Calu3 (cell line): ENCODE data around the gene PHF5A. TPM values are rescaled to one million over a fixed set of nuclear protein-coding genes. Genes with fewer than 3 reads are reported as not detected.
"Not testable (repeated sequence)": the region's sequence is repeated elsewhere in the genome, so short reads cannot be mapped to it uniquely, and the experiment has no call there.

Experiments
- BruUV-seq: library from RNA; stranded (reverse); fragments of 400-500 nt; replicated peaks from 2 replicates; lab custom pipeline; 2021; lab: Mats Ljungman, UMichigan
- CTCF ChIA-PET: fragments of 300-600 bp; sonication (Branson Sonifier 250); formaldehyde crosslinking; loops from one replicate; lab custom pipeline; 2022; ENCODE audit warnings: antibody characterized with exemption; lab: Charles Lee
- DNase-seq: peaks from one replicate; pipeline ENCODE4 v3.0.0; 2022
- H3K27ac Mint-ChIP-seq: one replicate; pipeline ENCODE4 v1.8.0; 2022; ENCODE audit warnings: mixed read lengths; ENCODE audit not compliant: unreplicated experiment
- H3K27me3 Mint-ChIP-seq: one replicate; pipeline ENCODE4 v1.8.0; 2022; ENCODE audit warnings: mixed read lengths; ENCODE audit not compliant: unreplicated experiment
- H3K36me3 Mint-ChIP-seq: one replicate; pipeline ENCODE4 v1.8.0; 2022; ENCODE audit warnings: mild to moderate bottlenecking, moderate library complexity, mixed read lengths; ENCODE audit not compliant: insufficient read depth, unreplicated experiment
- H3K4me1 Mint-ChIP-seq: one replicate; pipeline ENCODE4 v1.8.0; 2022; ENCODE audit warnings: mild to moderate bottlenecking, low read depth, mixed read lengths; ENCODE audit not compliant: unreplicated experiment
- H3K4me3 Mint-ChIP-seq: one replicate; pipeline ENCODE4 v1.8.0; 2022; ENCODE audit warnings: mild to moderate bottlenecking, low read depth, moderate library complexity, mixed read lengths; ENCODE audit not compliant: unreplicated experiment
- H3K9me3 Mint-ChIP-seq: one replicate; pipeline ENCODE4 v1.8.0; 2022; ENCODE audit warnings: low read depth, mixed read lengths; ENCODE audit not compliant: unreplicated experiment
- intact Hi-C: fragments of 100-400 bp; cut with micrococcal nuclease; formaldehyde crosslinking; loops from one replicate; pipeline ENCODE4 v1.10.0; 2022; ENCODE audit not compliant: unreplicated experiment
- total RNA-seq: library from RNA; stranded (reverse); gene quantifications from 2 replicates; pipeline ENCODE4 v1.2.3, GENCODE V29; 2022
- TF ChIP-seq, protein P1 (sequence below): fragments of 200-600 bp; IDR thresholded peaks from one replicate; pipeline ENCODE4 v1.8.0; 2022; ENCODE audit warnings: antibody characterized with exemption; ENCODE audit not compliant: unreplicated experiment

The PHF5A gene
- total RNA-seq, 1 experiment from 2014 or later = 53.3 TPM

GRCh38 chr22:41446057-41446501, 22.4 kb downstream of the PHF5A start:
- BruUV-seq = no TSS peak
- peaks cover 22% of the 10 kb centered on the region for H3K4me1 Mint-ChIP-seq
- no peaks in the 10 kb centered on the region for H3K9me3 Mint-ChIP-seq
- DNase-seq = peak; percentile 31
- H3K36me3 Mint-ChIP-seq = peaks cover 80% of the 10 kb centered on the region
- intact Hi-C loops = no loop called here
- TF ChIP-seq, protein P1, sequence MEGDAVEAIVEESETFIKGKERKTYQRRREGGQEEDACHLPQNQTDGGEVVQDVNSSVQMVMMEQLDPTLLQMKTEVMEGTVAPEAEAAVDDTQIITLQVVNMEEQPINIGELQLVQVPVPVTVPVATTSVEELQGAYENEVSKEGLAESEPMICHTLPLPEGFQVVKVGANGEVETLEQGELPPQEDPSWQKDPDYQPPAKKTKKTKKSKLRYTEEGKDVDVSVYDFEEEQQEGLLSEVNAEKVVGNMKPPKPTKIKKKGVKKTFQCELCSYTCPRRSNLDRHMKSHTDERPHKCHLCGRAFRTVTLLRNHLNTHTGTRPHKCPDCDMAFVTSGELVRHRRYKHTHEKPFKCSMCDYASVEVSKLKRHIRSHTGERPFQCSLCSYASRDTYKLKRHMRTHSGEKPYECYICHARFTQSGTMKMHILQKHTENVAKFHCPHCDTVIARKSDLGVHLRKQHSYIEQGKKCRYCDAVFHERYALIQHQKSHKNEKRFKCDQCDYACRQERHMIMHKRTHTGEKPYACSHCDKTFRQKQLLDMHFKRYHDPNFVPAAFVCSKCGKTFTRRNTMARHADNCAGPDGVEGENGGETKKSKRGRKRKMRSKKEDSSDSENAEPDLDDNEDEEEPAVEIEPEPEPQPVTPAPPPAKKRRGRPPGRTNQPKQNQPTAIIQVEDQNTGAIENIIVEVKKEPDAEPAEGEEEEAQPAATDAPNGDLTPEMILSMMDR = no peak
- H3K27ac Mint-ChIP-seq = peak overlapping the region; percentile 98
- no peaks in the 10 kb centered on the region for H3K27me3 Mint-ChIP-seq
- H3K4me3 Mint-ChIP-seq = peak overlapping the region; percentile 93
- CTCF ChIA-PET = interaction anchor here (0.6 to 1.1 kb wide), 4 partner anchors 42 to 145 kb away, joined by 3 to 5 read pairs (median 4); partner anchors contain the start of gene TEF

DNA sequence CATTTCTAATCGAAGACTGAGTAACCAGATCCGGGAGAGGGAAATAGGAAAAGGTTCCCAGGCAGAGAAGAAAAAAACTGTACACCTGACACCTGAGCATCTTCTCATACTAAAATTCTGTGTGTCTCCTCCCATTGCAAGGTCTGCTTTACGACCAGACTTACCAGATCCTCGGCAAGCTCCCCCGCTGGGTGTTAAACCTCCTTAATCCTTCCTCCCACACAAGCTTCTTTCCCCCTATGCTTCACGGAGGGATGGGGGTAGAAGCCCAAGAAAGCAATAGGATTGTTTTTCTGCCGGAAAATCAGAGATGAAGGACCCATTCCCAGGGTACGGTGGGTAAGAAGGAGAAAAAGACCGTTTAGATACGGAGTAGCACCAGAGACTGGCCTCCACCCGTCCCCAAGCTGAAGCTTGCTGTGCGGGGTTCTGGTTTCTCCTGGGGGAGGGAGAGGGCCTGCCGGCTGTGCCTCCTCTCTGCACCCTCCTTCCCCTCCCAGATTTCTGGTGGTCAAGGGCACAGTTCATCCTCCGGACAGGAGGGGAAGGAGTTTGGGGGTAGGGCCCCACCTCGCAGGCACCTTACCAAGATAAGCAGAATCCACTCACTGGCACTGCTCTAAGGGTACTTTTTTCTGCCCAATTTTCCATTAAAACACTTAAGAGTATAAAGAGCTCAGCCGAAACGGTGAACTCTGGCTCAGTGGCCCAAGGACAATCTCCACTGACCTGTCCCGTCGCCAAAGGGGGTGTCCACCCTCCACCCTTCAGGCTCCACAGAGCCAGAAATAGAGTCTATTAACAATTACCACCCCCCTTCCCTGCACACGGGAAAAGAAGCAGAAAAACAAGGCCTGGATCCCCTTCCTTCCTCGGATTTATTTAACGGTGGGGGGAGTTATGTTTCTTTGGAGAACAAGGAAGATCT, 23.1 kb downstream of the PHF5A start:
- Mint-ChIP-seq H3K4me1 (peaks cover 22% of the 10 kb centered on the region), H3K36me3 (peaks cover 87% of the 10 kb centered on the region), H3K27ac (peak overlapping the region; percentile 98), H3K9me3 (no peaks in the 10 kb centered on the region), H3K4me3 (peak overlapping the region; percentile 93), H3K27me3 (no peaks in the 10 kb centered on the region)
- CTCF ChIA-PET = interaction anchor here (0.6 to 1.1 kb wide), 3 partner anchors 42 to 146 kb away, joined by 3 to 5 read pairs (median 4); no protein-coding TSS in a partner anchor
- intact Hi-C loops = no loop called here
- BruUV-seq = TSS peak; percentile 39
- TF ChIP-seq, protein P1 = no peak
- no peak for DNase-seq

DNA sequence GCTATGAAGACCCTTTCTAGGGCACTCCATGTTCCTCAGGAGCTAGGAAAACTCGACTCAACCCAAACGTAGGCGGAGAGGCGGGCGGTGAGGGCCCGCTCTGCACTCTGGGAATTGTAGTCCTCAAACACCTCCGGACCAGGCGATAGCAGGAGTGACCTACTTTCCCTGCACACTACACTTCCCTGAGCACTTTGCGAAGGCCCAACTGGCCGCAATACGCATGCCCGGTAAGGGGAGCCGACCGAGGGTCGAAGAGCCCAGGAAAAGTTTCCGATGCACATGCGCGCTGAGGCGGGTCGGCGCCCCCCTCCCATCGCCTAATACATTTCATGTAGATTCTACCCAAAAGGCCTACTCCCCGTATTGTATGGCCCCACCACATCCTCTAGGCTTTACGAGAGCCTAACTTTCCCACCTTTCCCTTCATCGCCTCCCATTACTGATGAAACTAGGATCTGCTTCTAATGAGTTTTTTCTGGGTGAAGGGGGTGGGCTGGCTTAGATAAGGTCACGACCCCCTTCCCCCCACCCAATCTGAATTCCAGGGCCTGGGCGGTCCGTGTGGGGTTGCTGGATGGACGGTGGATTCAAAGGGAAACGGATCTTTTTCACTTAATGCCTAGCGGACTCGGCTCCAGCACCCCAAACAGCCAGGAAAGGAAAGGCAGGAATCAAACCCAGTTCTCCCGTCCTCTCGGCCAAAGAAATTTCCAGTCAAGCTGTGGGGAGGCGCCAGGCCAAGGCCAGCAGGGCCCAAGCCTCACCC, 23.9 kb downstream of the PHF5A start:
- no TSS peak for BruUV-seq
- CTCF ChIA-PET = no interaction called here
- no peaks in the 10 kb centered on the region for H3K9me3 Mint-ChIP-seq
- H3K27ac Mint-ChIP-seq = peak overlapping the region; percentile 98
- H3K27me3 Mint-ChIP-seq = no peaks in the 10 kb centered on the region
- H3K4me3 Mint-ChIP-seq = peak overlapping the region; percentile 93
- intact Hi-C loops = no loop called here
- peaks cover 22% of the 10 kb centered on the region for H3K4me1 Mint-ChIP-seq
- H3K36me3 Mint-ChIP-seq = peaks cover 94% of the 10 kb centered on the region
- TF ChIP-seq, protein P1 = no peak
- DNase-seq = peak; percentile 93

- CTCF ChIA-PET = no interaction called here
- no peak overlapping the region for H3K27ac Mint-ChIP-seq
- no peak overlapping the region for H3K4me3 Mint-ChIP-seq
- no peaks in the 10 kb centered on the region for H3K27me3 Mint-ChIP-seq
- peaks cover 85% of the 10 kb centered on the region for H3K36me3 Mint-ChIP-seq
- no peak for DNase-seq
- TF ChIP-seq, protein P1 = no peak
- intact Hi-C loops = no loop called here
- peaks cover 12% of the 10 kb centered on the region for H3K4me1 Mint-ChIP-seq
- BruUV-seq = no TSS peak
- no peaks in the 10 kb centered on the region for H3K9me3 Mint-ChIP-seq
Observed at GRCh38 chr22:41442240-41442792, 26.2 kb downstream of the PHF5A start.

DNA sequence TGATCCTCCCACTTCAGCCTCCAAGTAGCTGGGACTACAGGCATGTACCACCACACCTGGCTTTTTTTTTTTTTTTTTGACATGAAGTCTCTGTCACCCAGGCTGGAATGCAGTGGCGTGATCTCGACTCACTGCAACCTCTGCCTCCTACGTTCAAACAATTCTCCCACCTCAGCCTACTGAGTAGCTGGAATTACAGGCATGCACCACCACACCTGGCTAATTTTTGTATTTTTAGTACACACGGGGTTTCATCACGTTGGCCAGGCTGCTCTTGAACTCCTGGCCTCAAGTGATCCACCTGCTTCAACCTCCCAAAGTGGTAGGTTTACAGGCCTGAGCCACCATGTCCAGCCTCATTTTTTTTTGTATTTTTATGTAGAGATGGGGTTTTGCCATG, 28.0 kb downstream of the PHF5A start:
- DNase-seq, BruUV-seq, H3K27ac Mint-ChIP-seq, H3K4me3 Mint-ChIP-seq, intact Hi-C loops, CTCF ChIA-PET, H3K9me3 Mint-ChIP-seq, H3K27me3 Mint-ChIP-seq: not testable (repeated sequence)
- Mint-ChIP-seq H3K36me3 (peaks cover 85% of the 10 kb centered on the region), H3K4me1 (peaks cover 12% of the 10 kb centered on the region)
